ENCODE data around the gene ARAP1. TPM values are rescaled to one million over a fixed set of nuclear protein-coding genes. Genes with fewer than 3 reads are reported as not detected.

ARAP1 gene
- total and polyA plus RNA-seq, 2 donors (not counting 3 experiments of a cell fraction or from before 2014, with no cell fraction given): 36.8 to 66.2 TPM

DNA sequence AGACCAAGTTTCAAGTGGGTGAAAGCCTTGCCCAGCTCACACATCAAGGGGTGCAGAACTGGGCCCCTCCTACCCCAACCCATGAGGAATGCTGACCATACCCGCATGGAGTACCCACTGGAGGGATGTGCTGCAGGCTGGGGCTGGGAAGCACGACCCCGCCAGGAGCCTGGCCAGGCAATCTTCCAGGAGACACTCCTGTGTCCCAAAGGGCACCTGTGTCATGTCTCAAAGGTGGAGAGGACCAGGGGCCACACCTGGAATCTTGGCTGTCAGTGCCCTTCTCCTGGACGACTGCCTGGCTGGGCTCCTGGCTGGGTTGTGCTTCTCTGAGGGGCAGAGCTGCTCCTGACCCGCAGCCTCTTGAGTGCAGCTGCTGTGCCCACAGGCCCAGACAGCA lies 6.7 kb downstream of the ARAP1 start:
- dilution Hi-C loops (cut with MboI; ENCODE audit: extremely low pct_ligation_motif_present, low sequenced_read_pairs): no loop called here
- Histone ChIP-seq H3K27ac (ENCODE audit: insufficient read depth, low read depth, low read length) (no peak overlapping the region), H3K4me3 (replicated peaks in 1 of 3; ENCODE audit: insufficient read depth in 1 of 3, low read depth in 1 of 3, low read length in 3 of 3) (no peak overlapping the region), H3K9me3 (replicated peaks; ENCODE audit: control insufficient read depth, insufficient read depth, low read length) (no peaks in the 10 kb centered on the region), H3K79me2 (ENCODE audit: control insufficient read depth, insufficient read depth, low read length) (no peaks in the 10 kb centered on the region), H3K9me1 (replicated peaks; ENCODE audit: control insufficient read depth, extremely low read depth, insufficient read depth, low read length) (no peaks in the 10 kb centered on the region), H4K20me1 (replicated peaks; ENCODE audit: control insufficient read depth, extremely low read depth, insufficient read depth, low read length) (no peaks in the 10 kb centered on the region), H3K4me2 (ENCODE audit: insufficient read depth, low read length) (no peak overlapping the region), H3K9ac (replicated peaks; ENCODE audit: extremely low read depth, insufficient read depth, low read length) (no peak overlapping the region), H3K4me1 (ENCODE audit: control insufficient read depth, extremely low read depth, insufficient read depth, low read length) (no peaks in the 10 kb centered on the region), H3K27me3 (ENCODE audit: control insufficient read depth in 2 of 2, insufficient read depth in 2 of 2, low read length in 2 of 2) (no peaks in the 10 kb centered on the region), H2AFZ (ENCODE audit: low read depth, low read length) (no peak overlapping the region), H3K36me3 (ENCODE audit: control insufficient read depth in 2 of 2, extremely low read depth in 1 of 2, insufficient read depth in 2 of 2, low read length in 2 of 2) (no peaks in the 10 kb centered on the region)
- FAIRE-seq (no peak), DNase-seq (ENCODE audit: low read depth, low spot score) (no peak)
- TF ChIP-seq EZH2 (IDR thresholded peaks at IDR 0.05; ENCODE audit: borderline replicate concordance, low read depth, low read length, severe bottlenecking): no peak
- no peak for TF ChIP-seq POLR2AphosphoS5 (IDR thresholded peaks at IDR 0.05; ENCODE audit: insufficient read depth, low read depth, low read length)
- TF ChIP-seq, protein P1, sequence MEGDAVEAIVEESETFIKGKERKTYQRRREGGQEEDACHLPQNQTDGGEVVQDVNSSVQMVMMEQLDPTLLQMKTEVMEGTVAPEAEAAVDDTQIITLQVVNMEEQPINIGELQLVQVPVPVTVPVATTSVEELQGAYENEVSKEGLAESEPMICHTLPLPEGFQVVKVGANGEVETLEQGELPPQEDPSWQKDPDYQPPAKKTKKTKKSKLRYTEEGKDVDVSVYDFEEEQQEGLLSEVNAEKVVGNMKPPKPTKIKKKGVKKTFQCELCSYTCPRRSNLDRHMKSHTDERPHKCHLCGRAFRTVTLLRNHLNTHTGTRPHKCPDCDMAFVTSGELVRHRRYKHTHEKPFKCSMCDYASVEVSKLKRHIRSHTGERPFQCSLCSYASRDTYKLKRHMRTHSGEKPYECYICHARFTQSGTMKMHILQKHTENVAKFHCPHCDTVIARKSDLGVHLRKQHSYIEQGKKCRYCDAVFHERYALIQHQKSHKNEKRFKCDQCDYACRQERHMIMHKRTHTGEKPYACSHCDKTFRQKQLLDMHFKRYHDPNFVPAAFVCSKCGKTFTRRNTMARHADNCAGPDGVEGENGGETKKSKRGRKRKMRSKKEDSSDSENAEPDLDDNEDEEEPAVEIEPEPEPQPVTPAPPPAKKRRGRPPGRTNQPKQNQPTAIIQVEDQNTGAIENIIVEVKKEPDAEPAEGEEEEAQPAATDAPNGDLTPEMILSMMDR (IDR thresholded peaks at IDR 0.05; ENCODE audit: extremely low read depth in 1 of 2, insufficient read depth in 1 of 2, low read depth in 1 of 2, low read length in 2 of 2): no peak
- TF ChIP-seq, protein P2, sequence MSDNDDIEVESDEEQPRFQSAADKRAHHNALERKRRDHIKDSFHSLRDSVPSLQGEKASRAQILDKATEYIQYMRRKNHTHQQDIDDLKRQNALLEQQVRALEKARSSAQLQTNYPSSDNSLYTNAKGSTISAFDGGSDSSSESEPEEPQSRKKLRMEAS (IDR thresholded peaks at IDR 0.05; ENCODE audit: insufficient read depth, insufficient read length): no peak
- TF ChIP-seq GATA2 (IDR thresholded peaks at IDR 0.05; ENCODE audit: insufficient read depth, insufficient read length, low read depth, low read length): no peak
- TF ChIP-seq FOS (IDR thresholded peaks at IDR 0.05; ENCODE audit: borderline replicate concordance, insufficient read depth, low read length): no peak
- TF ChIP-seq MYC (IDR thresholded peaks at IDR 0.05; ENCODE audit: low read depth, low read length): no peak
- TF ChIP-seq POLR2A (IDR thresholded peaks at IDR 0.05; ENCODE audit: low read depth, low read length): no peak
- TF ChIP-seq JUN (IDR thresholded peaks at IDR 0.05; ENCODE audit: borderline replicate concordance, insufficient read depth, insufficient read length, low read depth): no peak
- ChIA-PET CTCF (interaction anchor here (1.2 to 2.8 kb wide), 3 partner anchors 9 to 20 kb away, joined by 3 to 15 read pairs (median 7); no protein-coding TSS in a partner anchor), POLR2A (no interaction called here)
- intact Hi-C loops (cut with micrococcal nuclease): no loop called here
- BruUV-seq (replicated peaks): no TSS peak
